Loucy (cell line): ENCODE results near the gene MYPN.

Experiments
- EZH2phosphoT487 ChIP-seq: fragments of 200-600 bp; IDR thresholded peaks from 2 replicates; pipeline ENCODE4 v1.6.1; 2018; ENCODE audit warnings: antibody characterized with exemption, mild to moderate bottlenecking, moderate library complexity, borderline replicate concordance
- TF ChIP-seq, protein P1 (sequence below): fragments of 200-600 bp; sonication (generic); conservative IDR thresholded peaks from 2 replicates; pipeline ENCODE4 v1.5.1; 2014; ENCODE audit warnings: mild to moderate bottlenecking, antibody characterized with exemption, low read length

DNA sequence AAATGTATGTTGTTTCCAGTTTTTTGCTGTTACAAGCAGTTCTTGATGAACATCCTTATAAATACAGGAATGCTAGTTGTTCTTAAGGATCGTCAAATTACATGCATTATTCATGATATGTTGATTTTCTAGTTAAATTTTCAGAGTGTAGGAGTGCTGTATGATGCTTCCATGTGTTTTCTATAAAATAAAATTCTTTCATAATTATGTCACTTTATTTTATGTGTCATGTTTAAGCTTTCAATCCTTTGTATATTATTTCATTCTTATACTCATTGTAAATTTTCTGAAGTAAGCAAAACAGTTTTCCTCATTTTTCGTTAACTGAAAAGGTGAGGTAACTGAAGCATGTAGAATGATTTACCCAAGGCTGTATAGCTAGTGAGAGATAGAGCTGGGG lies 16.8 kb upstream of the MYPN start:
- TF ChIP-seq, protein P1, sequence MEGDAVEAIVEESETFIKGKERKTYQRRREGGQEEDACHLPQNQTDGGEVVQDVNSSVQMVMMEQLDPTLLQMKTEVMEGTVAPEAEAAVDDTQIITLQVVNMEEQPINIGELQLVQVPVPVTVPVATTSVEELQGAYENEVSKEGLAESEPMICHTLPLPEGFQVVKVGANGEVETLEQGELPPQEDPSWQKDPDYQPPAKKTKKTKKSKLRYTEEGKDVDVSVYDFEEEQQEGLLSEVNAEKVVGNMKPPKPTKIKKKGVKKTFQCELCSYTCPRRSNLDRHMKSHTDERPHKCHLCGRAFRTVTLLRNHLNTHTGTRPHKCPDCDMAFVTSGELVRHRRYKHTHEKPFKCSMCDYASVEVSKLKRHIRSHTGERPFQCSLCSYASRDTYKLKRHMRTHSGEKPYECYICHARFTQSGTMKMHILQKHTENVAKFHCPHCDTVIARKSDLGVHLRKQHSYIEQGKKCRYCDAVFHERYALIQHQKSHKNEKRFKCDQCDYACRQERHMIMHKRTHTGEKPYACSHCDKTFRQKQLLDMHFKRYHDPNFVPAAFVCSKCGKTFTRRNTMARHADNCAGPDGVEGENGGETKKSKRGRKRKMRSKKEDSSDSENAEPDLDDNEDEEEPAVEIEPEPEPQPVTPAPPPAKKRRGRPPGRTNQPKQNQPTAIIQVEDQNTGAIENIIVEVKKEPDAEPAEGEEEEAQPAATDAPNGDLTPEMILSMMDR: no peak
- TF ChIP-seq EZH2phosphoT487: no peak
